HG03342 (cell line): ENCODE measurements around the gene MIEF1.
"Not testable (repeated sequence)": the region's sequence is repeated elsewhere in the genome, so short reads cannot be mapped to it uniquely, and the experiment has no call there.

Experiments used
- ATAC-seq: cut with Tn5 transposase; IDR thresholded peaks from one replicate; pipeline ENCODE4 v1.9.1; 2021; ENCODE audit warnings: mild to moderate bottlenecking, moderate library complexity; ENCODE audit not compliant: unreplicated experiment

Gene MIEF1

GRCh38 chr22:39489094-39490068 lies 12.7 kb upstream of the MIEF1 start:
- ATAC-seq = no peak

GRCh38 chr22:39490135-39490798 lies 11.8 kb upstream of the MIEF1 start:
- ATAC-seq = peak; percentile 83

GRCh38 chr22:39490966-39491680 lies 11.0 kb upstream of the MIEF1 start:
- ATAC-seq = no peak

- no peak for ATAC-seq
Measured at GRCh38 chr22:39491696-39492095, 10.4 kb upstream of the MIEF1 start.

- ATAC-seq = no peak
Measured at GRCh38 chr22:39492186-39492585, 9.9 kb upstream of the MIEF1 start.

- no peak for ATAC-seq
Measured at GRCh38 chr22:39493759-39494158, 8.3 kb upstream of the MIEF1 start.

GRCh38 chr22:39494471-39495120 lies 7.5 kb upstream of the MIEF1 start:
- no peak for ATAC-seq

- ATAC-seq = peak; percentile 58
Measured at GRCh38 chr22:39496131-39496838, 5.8 kb upstream of the MIEF1 start.

- ATAC-seq = no peak
Measured at GRCh38 chr22:39497429-39497828, 4.7 kb upstream of the MIEF1 start.

- ATAC-seq = no peak
Measured at GRCh38 chr22:39498368-39498767, 3.7 kb upstream of the MIEF1 start.

GRCh38 chr22:39498802-39499201 lies 3.3 kb upstream of the MIEF1 start:
- no peak for ATAC-seq

GRCh38 chr22:39500101-39500500 lies 2.0 kb upstream of the MIEF1 start:
- ATAC-seq = no peak

GRCh38 chr22:39501644-39502108 lies 414 bp upstream of the MIEF1 start:
- no peak for ATAC-seq

- no peak for ATAC-seq
Measured at GRCh38 chr22:39502789-39503409, 809 bp downstream of the MIEF1 start.

- ATAC-seq = no peak
Measured at GRCh38 chr22:39503630-39504029, 1.5 kb downstream of the MIEF1 start.

GRCh38 chr22:39504071-39504470 lies 2.0 kb downstream of the MIEF1 start:
- ATAC-seq = no peak

- not testable (repeated sequence) for ATAC-seq
Measured at GRCh38 chr22:39507021-39507420, 4.9 kb downstream of the MIEF1 start.

- ATAC-seq = no peak
Measured at GRCh38 chr22:39508393-39508792, 6.3 kb downstream of the MIEF1 start.

GRCh38 chr22:39510529-39511149 lies 8.5 kb downstream of the MIEF1 start:
- no peak for ATAC-seq
